IPS-11a (cell line): ENCODE measurements around the gene PACC1.
A peak's percentile ranks its signal among the peaks of the same experiment; 100 is the strongest.

ENCODE experiments used
- H3K4me3 ChIP-seq: one replicate; pipeline ENCODE4 v1.5.1; 2013; ENCODE audit warnings: low read depth, low read length, control low read depth

The PACC1 gene

GRCh38 chr1:212414328-212415106 lies at the start of gene PACC1:
TSS of gene PACC1 (minus strand) at chr1:212414886. CDS start at chr1:212414757, 129 bp downstream.
- H3K4me3 ChIP-seq: peak within 1 kb of the TSS; percentile 70

DNA sequence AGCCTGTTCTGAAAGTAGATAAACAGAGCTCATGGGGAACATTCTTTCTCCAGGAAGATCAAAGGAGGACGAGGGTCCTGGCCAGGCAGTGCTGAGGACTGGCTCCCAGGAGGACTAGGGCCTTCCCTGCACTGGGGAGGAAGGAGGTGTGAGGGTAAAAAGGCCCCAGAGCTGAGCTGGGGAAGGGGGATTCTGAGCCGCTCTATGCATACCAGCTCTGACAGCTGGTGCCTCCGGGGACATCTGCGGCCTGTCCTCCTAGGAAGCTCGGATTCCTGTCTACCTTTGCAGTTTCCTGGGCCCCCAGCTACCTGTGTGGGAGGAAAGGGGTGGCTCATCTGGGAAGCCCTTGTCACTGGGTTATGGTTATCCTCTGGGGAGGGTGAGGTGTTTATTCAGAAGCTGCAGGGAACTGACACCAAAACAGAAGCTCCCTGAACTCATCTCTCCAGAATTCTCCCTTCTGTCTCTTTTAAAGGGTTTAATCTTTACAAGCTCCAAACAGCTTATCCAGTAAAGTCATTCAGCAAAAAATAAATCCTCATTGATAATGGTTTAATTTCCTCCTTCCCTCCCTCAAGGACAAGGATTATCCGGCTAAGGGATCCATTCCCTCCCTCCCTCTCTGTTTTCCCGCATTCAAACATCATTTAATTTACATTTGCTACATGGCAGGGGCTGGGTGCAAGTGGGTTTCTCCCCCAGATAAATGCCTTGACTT lies 49.0 kb upstream of the PACC1 start:
- no peak overlapping the region for H3K4me3 ChIP-seq

GRCh38 chr1:212461916-212462660 lies 47.4 kb upstream of the PACC1 start:
- no peak overlapping the region for H3K4me3 ChIP-seq

GRCh38 chr1:212460376-212460775 lies 45.7 kb upstream of the PACC1 start:
- no peak overlapping the region for H3K4me3 ChIP-seq

- H3K4me3 ChIP-seq: no peak overlapping the region
Observed at GRCh38 chr1:212459656-212460055, 45.0 kb upstream of the PACC1 start.

GRCh38 chr1:212458817-212459216 lies 44.1 kb upstream of the PACC1 start:
- H3K4me3 ChIP-seq: no peak overlapping the region

GRCh38 chr1:212457740-212458338 lies 43.2 kb upstream of the PACC1 start:
- H3K4me3 ChIP-seq: no peak overlapping the region

DNA sequence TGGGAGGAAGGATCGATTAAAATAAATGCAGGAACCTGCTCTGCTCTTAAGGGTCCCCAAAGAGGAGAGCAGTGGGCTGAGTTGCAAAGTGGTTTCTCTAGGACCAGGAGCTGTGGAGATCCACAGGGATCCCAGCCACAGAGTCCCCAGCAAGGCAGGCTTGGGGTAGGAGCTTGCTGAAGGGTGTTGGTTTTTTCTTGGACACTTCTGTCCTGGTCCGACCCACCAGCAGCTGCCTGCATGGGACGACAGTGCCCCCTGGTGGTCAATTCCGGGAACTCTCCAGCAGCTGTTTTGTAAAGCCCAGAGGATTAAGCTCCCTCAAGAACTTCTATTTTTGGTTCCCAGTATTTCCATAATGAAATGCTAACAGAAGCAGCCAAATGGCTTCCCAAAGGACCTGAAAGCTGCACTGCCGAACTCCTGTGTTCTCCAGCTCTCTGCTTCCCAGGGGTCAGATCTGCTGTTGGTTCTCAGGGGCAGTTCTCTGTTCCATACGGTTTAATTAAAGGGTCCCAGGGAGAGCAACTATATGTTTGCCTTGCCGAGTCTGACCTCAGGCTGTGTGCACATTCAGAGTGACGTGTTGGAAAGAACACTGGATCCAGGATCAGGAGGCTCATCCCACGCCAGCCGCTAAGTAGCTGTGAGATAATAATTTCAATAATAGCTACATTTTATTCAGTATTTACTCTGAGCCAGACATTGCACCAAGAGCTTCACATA lies 41.3 kb upstream of the PACC1 start:
- H3K4me3 ChIP-seq: no peak overlapping the region

GRCh38 chr1:212455401-212455800 lies 40.7 kb upstream of the PACC1 start:
- no peak overlapping the region for H3K4me3 ChIP-seq

DNA sequence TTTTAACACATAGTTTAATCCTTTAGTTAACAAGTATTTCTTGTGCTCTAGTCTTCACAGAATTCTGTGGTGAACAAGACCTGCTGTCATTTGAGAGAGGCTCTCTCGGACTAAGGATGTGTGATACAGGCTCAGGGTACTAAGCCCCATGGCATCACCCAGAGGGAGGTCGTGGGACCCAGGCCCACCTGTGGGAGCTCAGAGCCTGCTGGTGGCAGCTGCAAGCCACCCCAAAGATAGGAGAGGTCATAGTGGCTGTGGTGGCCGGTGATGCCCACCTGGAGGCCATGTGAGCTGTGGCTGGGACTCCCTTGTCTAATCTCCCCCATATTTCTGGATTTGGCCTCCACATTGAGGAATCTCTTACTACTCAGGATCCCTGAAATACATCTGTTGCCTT lies 40.1 kb upstream of the PACC1 start:
- H3K4me3 ChIP-seq: no peak overlapping the region

DNA sequence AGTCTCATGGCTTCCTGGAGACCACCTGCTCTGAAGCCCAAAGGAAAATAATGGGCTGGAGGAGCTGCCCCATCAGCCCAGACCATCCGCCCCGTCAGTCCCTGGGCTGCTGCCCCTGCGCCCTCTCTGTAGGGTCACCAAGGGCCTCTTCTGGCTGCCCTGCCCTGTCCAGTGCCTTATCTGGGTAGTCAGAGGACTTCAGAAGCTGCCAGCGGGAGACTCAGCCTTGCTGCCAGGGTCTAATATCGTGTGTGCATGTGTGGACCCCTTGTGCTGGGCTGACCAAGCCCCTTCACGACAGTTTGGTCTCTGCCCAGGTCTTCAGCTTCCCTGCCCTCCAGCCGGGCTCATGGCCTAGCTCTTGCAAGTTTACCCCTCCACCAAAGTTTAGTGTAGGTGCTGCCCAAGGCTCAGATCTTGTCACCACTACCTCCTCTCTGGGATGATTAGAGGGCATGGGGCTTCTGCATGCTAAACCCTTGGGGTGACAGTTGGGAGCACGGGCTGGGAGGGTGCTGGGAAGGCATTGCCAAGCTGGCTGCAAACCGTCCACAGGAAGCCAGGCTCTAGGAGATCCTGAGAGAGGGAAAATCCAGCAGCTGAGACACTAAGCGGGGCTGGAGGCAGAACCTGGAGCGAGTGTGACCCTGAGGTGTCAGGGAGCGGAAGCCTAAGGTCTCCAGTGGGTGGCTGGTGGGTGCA lies 38.6 kb upstream of the PACC1 start:
- no peak overlapping the region for H3K4me3 ChIP-seq

DNA sequence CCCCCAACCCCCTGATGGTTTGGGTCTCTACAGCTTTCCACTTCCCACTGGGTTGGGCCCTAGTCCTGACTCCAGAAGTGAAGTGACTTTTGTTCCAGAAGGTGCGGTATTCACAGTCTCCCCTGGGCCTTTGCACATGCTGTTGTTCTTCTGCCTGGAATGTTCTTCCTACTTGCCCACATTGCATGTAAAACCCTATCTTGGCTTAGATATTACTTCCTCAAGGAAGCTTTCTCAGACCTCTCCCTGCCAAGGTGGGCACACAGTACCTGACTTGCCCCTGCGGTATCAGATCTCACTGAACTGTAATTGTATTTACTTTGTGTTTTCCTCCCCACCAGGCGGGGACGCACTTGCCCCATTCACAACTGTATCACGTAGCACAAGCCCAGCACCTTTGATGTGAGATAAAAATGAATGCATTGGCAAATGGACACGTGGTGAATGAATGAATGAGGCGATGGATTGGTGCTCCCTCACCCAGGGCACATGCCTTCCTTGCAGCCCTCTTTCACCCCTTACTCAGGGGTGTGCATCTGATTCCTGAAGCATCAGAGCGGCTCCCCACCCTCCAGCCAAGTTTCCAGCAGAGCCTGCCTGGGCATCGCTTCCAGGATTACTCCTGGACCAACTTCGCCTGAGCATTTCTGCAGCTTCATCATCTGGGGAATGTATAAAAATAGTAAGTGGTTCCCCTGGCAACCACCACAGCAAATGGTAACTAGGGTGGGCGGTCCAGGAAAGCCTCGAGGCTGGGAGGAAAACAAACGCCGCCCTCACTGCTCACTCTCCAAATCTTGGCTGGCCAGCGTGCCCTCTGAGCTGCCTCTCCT lies 37.9 kb upstream of the PACC1 start:
- no peak overlapping the region for H3K4me3 ChIP-seq

- H3K4me3 ChIP-seq: no peak overlapping the region
Observed at GRCh38 chr1:212451416-212452322, 37.0 kb upstream of the PACC1 start.

GRCh38 chr1:212450331-212450881 lies 35.7 kb upstream of the PACC1 start:
- H3K4me3 ChIP-seq: no peak overlapping the region

DNA sequence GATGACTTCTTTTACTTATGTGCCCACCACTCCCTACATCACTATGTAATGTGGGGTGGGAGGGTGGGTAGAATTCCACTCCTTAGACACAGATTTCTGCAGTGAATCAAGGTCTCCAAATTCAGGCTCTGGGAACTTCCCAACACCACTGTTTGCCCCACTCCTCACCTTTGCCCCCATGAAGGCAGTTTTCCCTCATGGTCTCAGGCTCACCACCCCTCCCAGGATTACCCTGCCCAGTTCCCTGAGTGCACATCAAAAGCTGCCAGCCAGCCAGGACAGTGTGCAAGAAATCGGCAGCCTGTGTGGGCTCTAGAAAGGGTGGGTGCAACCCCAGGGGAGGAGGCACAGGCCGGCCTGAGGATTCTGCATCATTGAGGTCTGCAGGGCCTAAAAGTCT lies 32.8 kb upstream of the PACC1 start:
- H3K4me3 ChIP-seq: no peak overlapping the region

GRCh38 chr1:212446333-212446732 lies 31.6 kb upstream of the PACC1 start:
- no peak overlapping the region for H3K4me3 ChIP-seq

DNA sequence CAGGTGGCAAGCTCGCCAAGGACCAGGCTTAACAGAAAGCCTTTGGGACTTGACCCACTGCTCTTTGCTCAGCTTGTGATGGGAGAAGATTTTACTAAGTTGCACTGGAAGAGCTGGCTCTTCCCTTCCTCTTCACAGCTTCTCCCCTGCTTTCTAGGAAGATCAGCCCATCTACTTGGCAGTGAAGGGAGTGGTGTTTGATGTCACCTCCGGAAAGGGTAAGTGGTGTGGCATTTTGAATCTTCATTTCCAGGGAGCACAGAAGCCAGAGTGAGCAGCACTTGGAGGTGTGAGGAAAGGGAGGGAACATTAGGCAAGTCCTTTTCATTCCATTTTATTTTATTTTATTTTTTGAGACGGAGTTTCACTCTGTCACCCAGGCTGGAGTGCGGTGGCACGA lies 27.7 kb upstream of the PACC1 start:
- no peak overlapping the region for H3K4me3 ChIP-seq

DNA sequence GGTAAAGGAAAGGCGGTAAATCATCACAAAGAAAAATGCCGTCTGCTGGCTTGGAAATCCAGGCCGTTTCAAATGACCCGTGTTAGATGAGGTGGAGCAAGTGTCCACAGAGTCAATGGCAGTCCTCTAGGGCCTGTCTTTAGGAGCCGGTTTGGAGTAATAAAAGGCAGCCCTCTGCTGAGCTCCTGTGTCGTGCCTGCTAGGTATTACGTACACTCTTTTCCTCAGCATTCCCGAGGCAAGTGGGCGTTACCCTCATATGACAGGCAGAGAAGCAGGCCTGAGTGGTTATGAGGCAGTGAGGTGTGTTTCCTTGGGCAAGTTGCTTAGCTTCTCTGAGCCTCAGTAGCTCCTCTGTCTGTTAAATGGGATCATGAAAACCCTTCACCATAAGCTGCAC lies 25.7 kb upstream of the PACC1 start:
- no peak overlapping the region for H3K4me3 ChIP-seq
